H4 (cell line): ENCODE measurements around the gene NFU1. TPM values are rescaled to one million over a fixed set of nuclear protein-coding genes. Genes with fewer than 3 reads are reported as not detected.

Experiments used
- total RNA-seq: library from RNA; depleted of rRNA; stranded (reverse); fragments of >200 nt; shearing (Covaris generic); gene quantifications from 2 replicates; pipeline ENCODE4 v1.2.3, GENCODE V29; 2014; rRNA removed

The NFU1 gene
- total RNA-seq, 1 experiment from 2014 or later: 56.4 TPM

Other genes with a start within 250 kb of the NFU1 start
- gene GFPT1, start 50.2 kb downstream of the NFU1 start, total RNA-seq: 15.4 and 19.2 TPM in 2 replicates
- 11.5 and 19.8 TPM in 2 replicates for gene AAK1, start 206.3 kb upstream of the NFU1 start, total RNA-seq